DOHH2 (cell line): Measurements from ENCODE around the gene EPB41L4B.

ENCODE experiments used
- EZH2phosphoT487 ChIP-seq: fragments of 200-600 bp; sonication (generic); IDR thresholded peaks from 2 replicates; pipeline ENCODE4 v1.6.1; 2017; ENCODE audit warnings: borderline replicate concordance, mild to moderate bottlenecking, antibody characterized with exemption, low read length, moderate library complexity, mixed read lengths
- TF ChIP-seq, protein P1 (sequence below): fragments of 200-600 bp; sonication (generic); IDR thresholded peaks from one replicate; pipeline ENCODE4 v1.5.1; 2014; ENCODE audit warnings: antibody characterized with exemption, mild to moderate bottlenecking, low read depth, low read length; ENCODE audit not compliant: poor library complexity, severe bottlenecking

- TF ChIP-seq, protein P1, sequence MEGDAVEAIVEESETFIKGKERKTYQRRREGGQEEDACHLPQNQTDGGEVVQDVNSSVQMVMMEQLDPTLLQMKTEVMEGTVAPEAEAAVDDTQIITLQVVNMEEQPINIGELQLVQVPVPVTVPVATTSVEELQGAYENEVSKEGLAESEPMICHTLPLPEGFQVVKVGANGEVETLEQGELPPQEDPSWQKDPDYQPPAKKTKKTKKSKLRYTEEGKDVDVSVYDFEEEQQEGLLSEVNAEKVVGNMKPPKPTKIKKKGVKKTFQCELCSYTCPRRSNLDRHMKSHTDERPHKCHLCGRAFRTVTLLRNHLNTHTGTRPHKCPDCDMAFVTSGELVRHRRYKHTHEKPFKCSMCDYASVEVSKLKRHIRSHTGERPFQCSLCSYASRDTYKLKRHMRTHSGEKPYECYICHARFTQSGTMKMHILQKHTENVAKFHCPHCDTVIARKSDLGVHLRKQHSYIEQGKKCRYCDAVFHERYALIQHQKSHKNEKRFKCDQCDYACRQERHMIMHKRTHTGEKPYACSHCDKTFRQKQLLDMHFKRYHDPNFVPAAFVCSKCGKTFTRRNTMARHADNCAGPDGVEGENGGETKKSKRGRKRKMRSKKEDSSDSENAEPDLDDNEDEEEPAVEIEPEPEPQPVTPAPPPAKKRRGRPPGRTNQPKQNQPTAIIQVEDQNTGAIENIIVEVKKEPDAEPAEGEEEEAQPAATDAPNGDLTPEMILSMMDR, result no peak
- no peak for TF ChIP-seq EZH2phosphoT487
Measured at GRCh38 chr9:109141375-109141774, 179.5 kb downstream of the EPB41L4B start.
